ENCODE measurements around the gene PDE8A. TPM values are rescaled to one million over a fixed set of nuclear protein-coding genes. Genes with fewer than 3 reads are reported as not detected.
"Not testable (repeated sequence)": the region's sequence is repeated elsewhere in the genome, so short reads cannot be mapped to it uniquely, and the experiment has no call there.

Gene PDE8A
- total RNA-seq, 1 donor from 2014 or later = 24.6 TPM

- no peak overlapping the region for H3K4me3 ChIP-seq (ENCODE audit: low read depth, low read length)
- TF ChIP-seq, protein P1, sequence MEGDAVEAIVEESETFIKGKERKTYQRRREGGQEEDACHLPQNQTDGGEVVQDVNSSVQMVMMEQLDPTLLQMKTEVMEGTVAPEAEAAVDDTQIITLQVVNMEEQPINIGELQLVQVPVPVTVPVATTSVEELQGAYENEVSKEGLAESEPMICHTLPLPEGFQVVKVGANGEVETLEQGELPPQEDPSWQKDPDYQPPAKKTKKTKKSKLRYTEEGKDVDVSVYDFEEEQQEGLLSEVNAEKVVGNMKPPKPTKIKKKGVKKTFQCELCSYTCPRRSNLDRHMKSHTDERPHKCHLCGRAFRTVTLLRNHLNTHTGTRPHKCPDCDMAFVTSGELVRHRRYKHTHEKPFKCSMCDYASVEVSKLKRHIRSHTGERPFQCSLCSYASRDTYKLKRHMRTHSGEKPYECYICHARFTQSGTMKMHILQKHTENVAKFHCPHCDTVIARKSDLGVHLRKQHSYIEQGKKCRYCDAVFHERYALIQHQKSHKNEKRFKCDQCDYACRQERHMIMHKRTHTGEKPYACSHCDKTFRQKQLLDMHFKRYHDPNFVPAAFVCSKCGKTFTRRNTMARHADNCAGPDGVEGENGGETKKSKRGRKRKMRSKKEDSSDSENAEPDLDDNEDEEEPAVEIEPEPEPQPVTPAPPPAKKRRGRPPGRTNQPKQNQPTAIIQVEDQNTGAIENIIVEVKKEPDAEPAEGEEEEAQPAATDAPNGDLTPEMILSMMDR (conservative IDR thresholded peaks at IDR 0.05; ENCODE audit: low read depth, low read length) = no peak
- DNase-seq (ENCODE audit: low read depth) = no peak
Measured at GRCh38 chr15:85167568-85167967, 185.9 kb downstream of the PDE8A start.

DNA sequence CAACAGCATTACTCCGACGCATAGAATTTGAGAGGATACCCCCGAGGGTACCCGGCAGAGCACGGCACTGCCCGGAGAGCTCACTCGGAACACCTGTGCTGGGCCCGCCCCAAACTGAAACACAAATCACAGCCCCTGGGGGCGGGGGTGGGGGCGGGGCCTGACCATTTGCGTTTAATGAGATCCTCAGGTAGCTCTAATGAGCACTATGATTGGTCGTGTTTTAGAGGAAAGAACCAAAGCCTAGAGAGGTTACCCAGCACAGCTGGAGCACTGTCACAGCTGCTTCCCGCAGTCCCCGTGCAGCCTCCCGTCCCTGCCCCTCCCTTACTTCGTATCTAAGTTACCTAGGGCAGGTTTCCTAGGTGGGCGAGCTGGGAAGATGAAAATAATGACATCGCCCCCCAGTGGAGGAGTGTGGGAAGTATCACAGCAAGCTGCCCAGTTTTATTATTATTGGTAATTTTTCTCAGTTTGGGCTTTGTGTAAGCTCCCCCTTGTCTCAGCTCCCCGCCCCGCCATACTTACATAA is 187.1 kb downstream of the PDE8A start:
- peak overlapping the region; percentile 48 for H3K4me3 ChIP-seq (ENCODE audit: low read depth, low read length)
- no peak for DNase-seq (ENCODE audit: low read depth)

DNA sequence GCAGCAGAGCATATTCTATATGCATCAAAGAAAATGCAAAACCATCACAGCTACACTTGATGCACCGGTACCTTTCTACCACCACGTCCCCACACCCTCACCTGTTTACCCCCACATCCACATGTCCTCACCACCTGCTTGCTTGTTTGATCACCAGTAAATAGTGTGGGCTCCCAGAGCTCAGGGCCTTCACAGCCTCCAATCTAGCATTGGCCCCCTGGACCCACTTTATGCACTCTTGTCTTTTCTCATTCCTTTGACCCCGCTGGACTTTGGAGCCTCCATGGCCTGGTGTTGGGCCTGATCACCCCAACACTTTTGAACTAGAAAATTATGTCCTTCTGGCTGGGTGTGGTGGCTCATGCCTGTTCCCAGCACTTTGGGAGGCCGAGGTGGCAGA is 190.1 kb downstream of the PDE8A start:
- no peak overlapping the region for H3K4me3 ChIP-seq (ENCODE audit: low read depth, low read length)
- TF ChIP-seq, protein P1 (conservative IDR thresholded peaks at IDR 0.05; ENCODE audit: low read depth, low read length) = no peak
- no peak for DNase-seq (ENCODE audit: low read depth)

More for the DNA sequence above, 187.1 kb downstream of the PDE8A start:
- TF ChIP-seq, protein P1 (conservative IDR thresholded peaks at IDR 0.05; ENCODE audit: low read depth, low read length) = peak; percentile 66

DNA sequence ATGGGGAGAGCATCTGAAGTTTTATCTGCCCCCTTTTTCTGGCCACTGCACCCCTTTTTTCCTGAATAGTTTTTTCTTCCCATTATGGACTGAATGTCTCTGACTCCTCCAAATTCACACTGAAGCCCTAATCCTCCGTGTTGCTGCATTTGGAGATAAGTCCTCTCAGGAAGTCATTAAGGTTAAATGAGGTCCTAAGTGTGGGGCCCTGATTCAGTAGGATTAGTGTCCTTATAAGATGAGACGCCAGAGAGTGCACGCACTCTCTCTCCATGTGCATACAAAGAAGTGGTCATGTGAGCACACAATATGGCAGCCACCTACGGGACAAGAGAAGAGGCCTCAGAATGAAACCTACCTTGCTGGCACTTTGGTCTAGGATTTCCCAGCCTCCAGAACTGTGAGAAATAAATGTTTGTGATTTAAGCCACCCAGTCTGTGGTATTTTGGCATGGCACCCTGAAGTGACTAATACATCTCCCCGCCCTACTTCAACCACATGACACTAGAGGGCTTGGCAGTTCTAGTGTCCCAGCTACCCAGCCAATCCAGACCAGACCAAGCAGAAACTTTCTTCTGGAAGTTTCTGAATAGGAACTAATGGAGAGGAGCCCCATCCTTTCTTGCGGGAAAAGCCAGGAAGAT is 191.3 kb downstream of the PDE8A start:
- no peak for DNase-seq (ENCODE audit: low read depth)
- H3K4me3 ChIP-seq (ENCODE audit: low read depth, low read length) = no peak overlapping the region
- TF ChIP-seq, protein P1 (conservative IDR thresholded peaks at IDR 0.05; ENCODE audit: low read depth, low read length) = no peak

DNA sequence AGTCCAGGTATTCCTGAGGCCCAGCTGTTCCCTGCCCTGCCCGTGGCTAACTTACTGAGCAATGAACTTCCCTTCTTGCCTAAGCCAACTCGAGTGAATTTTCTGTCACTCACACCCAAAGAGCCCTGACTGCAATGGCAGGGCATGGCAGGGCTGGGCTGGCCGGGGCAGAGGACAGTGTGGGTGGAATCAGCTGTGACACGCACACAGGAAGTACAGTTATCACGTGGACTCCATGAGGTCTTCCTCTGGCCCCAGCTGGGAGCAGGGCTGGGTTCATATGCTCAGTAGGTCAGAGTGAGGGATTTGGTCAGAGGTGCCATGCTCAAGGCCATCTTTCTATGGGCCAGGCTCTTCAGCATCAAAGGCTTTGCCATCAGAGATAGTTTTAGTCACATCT is 192.0 kb downstream of the PDE8A start:
- H3K4me3 ChIP-seq (ENCODE audit: low read depth, low read length); DNase-seq (ENCODE audit: low read depth): not testable (repeated sequence)

DNA sequence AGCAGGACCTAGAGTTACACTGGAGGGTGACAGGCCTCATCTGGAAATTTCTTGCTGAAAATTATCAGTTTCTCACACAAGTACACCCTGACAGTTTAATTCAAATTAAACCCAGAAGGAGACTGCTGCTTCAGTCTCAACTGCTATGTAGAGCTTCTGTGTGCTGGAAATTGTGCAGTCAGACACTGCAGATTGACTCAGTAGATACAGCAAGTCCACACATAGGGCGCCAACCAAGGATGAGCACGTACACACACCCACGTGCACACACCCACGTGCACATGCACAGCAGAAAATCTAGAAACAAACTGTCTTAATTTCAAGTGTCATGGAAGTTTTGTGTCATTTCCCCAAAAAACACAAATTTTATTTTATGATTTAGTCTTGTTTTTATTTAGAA is 192.9 kb downstream of the PDE8A start:
- DNase-seq (ENCODE audit: low read depth) = no peak
- TF ChIP-seq, protein P1 (conservative IDR thresholded peaks at IDR 0.05; ENCODE audit: low read depth, low read length) = no peak
- H3K4me3 ChIP-seq (ENCODE audit: low read depth, low read length) = no peak overlapping the region

GRCh38 chr15:85177042-85177515 is 195.4 kb downstream of the PDE8A start:
- peak; percentile 22 for DNase-seq (ENCODE audit: low read depth)
- H3K4me3 ChIP-seq (ENCODE audit: low read depth, low read length) = not testable (repeated sequence)

DNA sequence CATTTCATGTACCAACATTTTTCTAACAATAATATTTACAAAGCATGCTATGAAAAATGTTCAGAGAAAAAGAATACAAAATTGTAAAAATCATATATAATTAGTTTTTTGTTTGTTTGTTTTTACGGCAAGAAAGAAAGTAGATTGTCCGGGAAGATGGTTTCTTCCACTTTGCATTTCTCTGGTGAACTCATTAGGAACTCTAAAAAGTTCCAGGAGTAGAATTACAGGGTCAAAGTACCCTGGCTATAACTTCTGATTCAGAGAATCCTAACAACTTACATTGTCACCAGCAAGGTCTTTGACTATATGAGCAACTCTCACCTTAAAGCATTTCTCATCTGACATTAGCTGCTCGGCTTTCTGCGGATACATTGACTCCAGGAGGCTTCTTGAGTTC is 196.7 kb downstream of the PDE8A start:
- TF ChIP-seq, protein P1 (conservative IDR thresholded peaks at IDR 0.05; ENCODE audit: low read depth, low read length) = no peak
- no peak overlapping the region for H3K4me3 ChIP-seq (ENCODE audit: low read depth, low read length)
- DNase-seq (ENCODE audit: low read depth) = no peak
